Heart right ventricle (tissue), 16 donors: ENCODE data around the gene PTMA. TPM values are rescaled to one million over a fixed set of nuclear protein-coding genes. Genes with fewer than 3 reads are reported as not detected.

Experiments used
- ATAC-seq, 8 donors: fragments of 200-7000 bp; cut with Tn5 transposase; one replicate each; pipeline ENCODE4 v1.9.1; 2020; ENCODE audit warnings: mild to moderate bottlenecking in 8 of 8, moderate library complexity in 8 of 8, moderate number of reproducible peaks in 1 of 8
- DNase-seq, 2 donors: peaks; one replicate each; pipeline ENCODE4 v3.0.0-alpha.2; 2020
- H3K27ac ChIP-seq, 10 donors: fragments of 200-600 bp; sonication (generic) in 2 of 10; one replicate each; pipeline versions ENCODE4 v1.5.0 to v1.8.0; 2020 to 2022; ENCODE audit warnings: mild to moderate bottlenecking in 3 of 10
- H3K27me3 ChIP-seq, 7 donors: fragments of 200-600 bp; one replicate each; pipeline ENCODE4 v1.8.0; 2021 to 2022; ENCODE audit warnings: mild to moderate bottlenecking in 2 of 7
- H3K36me3 ChIP-seq, 9 donors: fragments of 200-600 bp; sonication (generic) in 1 of 9; one replicate each; pipeline versions ENCODE4 v1.5.0 to v1.8.0; 2020 to 2022; ENCODE audit warnings: mild to moderate bottlenecking in 2 of 9
- H3K4me1 ChIP-seq, 9 donors: fragments of 200-600 bp; sonication (generic) in 1 of 9; one replicate each; pipeline versions ENCODE4 v1.5.0 to v1.8.0; 2020 to 2022; ENCODE audit warnings: mild to moderate bottlenecking in 4 of 9
- H3K4me3 ChIP-seq, 10 donors: fragments of 200-600 bp; sonication (generic) in 2 of 10; one replicate each; pipeline versions ENCODE4 v1.5.0 to v1.8.0; 2020 to 2022; ENCODE audit warnings: mild to moderate bottlenecking in 7 of 10, moderate library complexity in 2 of 10
- H3K9me3 ChIP-seq, 11 donors: fragments of 200-600 bp in 10 of 11; sonication (generic) in 2 of 11; one replicate each; pipeline versions ENCODE4 v1.5.0 to v1.8.0; 2013 to 2022; ENCODE audit warnings: mild to moderate bottlenecking in 2 of 11, control low read depth in 1 of 11, moderate library complexity in 1 of 11
- WGBS, 2 donors: extraction: QIAGEN DNeasy Blood & Tissue Kit; methylation state at CpG; one replicate each; pipeline ENCODE4 v1.1.7; 2013; ENCODE audit warnings: inconsistent platforms in 1 of 2; 5-methylcytosine and 5-hydroxymethylcytosine counted together
- intact Hi-C, 10 donors: fragments of 100-400 bp; cut with DNase I; formaldehyde crosslinking; loops; one replicate each; pipeline versions ENCODE4 v1.11.1 to v1.14.2; 2022
- polyA plus RNA-seq, 2 donors: library from polyadenylated mRNA; stranded (reverse); fragments of 200-250 nt; gene quantifications; one replicate each; pipeline ENCODE4 v1.2.3, GENCODE V29; 2013
- total RNA-seq, 10 donors: library from RNA; stranded (reverse); fragmentation: NEBNext Ultra II Directional in 3 of 10; extraction: Animal tissue kit (Norgen Biotek cat#: 25700) in 3 of 10; gene quantifications; one replicate each; pipeline versions ENCODE4 v1.2.1 to v1.2.4, GENCODE V29; 2021 to 2023
- TF ChIP-seq, protein P1 (sequence below), 9 donors: fragments of 200-600 bp; sonication (generic) in 2 of 9; IDR thresholded peaks; one replicate each; pipeline versions ENCODE4 v1.5.0 to v1.8.0; 2021 to 2022; ENCODE audit warnings: antibody characterized with exemption in 9 of 9, mild to moderate bottlenecking in 5 of 9, moderate library complexity in 1 of 9
- donor health status: Arrhythmogenic right ventricular cardiomyopathy.
- donor health status: ischemic (EF 13 %, LVEDD 7.1; RV severe dilation, severe dysfunction).
- donor health status: healthy with polysubstance abuse.
- donor health status: DM: no; HTN: yes; CAD: no.
- donor health status: DM: no; HTN: no; CAD: no.
- donor health status: ischemic (EF 25% LVEDD 6.9; RV normal size, moderate dysfunction).
- donor health status: ischemic (EF 25% LVEDD 5.7; RV mildly dilated, moderate dysfunction).
- donor health status: healthy.
- donor health status: DM: yes; HTN: yes; CAD: no.
- donor health status: Ischemic cardiomyopathy.
- donor health status: ischemic (EF 35%, LVEDD 5.7; RV mildly dilated, moderate dysfunction).
- donor health status: nonischemic (EF 11% LVEDD 7.7; RV severe dilation, severe dysfunction).
- donor health status: DM: yes; HTN: yes; CAD: no.
- donor health status: PGD.
- donor health status: ischemic (EF 29% LVEDD 5.4; RV normal size, mild dysfunction).
- donor health status: nonischemic (EF 23%, LVEDD 6.1; RV moderate dilation, normal function).

The PTMA gene
- total and polyA plus RNA-seq, 12 donors, result 133 to 626 (median 181) TPM

DNA sequence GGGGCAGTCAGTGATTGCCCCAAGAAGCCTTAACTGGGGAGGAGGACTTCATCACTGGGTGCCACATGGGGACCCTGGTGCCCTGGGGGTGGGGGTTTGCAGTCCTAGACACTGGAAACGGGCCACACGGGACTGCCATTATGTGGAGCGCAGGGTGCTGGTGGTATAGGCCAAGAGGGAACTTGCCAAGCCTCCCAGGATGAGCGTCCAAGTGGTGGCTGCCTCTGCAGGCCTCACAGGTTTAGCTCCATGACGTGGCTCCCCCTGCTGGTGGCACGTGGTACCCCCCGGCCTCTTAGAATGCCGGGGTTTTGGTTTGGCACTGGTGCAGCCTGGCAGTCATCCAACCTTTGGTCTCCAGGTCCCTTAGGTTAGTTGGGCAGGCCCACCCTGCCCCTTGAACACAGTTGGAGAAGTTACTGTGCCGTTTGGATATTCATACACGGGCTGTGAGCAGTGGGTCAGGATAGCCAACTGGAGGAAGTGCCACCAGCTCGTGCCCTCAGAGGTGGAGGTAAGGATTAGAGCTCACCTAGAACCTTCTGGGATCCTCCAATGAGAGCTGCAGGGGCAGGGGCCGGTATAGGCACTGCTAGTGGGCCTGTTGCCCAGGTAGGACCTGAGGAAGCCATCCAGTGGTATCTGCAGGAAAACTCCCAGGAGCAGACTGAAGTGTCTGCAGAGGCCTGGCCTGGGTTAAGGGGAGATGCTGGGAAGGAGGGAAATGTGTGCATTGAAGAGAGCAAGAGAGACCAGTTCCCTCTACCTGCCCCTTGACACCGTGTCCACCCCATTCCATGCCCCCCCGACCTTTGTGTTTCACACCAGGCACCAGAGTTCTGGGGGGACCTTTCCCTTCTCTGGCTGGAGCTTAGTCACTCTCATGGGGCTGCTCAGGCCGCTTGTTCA is 5.7 kb downstream of the PTMA start:
- no peak overlapping the region for H3K4me3 ChIP-seq
- intact Hi-C loops, result loop anchor here in 9 of 10 donors (1.0 to 10.0 kb wide), 8 partner anchors 34 to 199 kb away; no protein-coding TSS in a partner anchor
- TF ChIP-seq, protein P1, sequence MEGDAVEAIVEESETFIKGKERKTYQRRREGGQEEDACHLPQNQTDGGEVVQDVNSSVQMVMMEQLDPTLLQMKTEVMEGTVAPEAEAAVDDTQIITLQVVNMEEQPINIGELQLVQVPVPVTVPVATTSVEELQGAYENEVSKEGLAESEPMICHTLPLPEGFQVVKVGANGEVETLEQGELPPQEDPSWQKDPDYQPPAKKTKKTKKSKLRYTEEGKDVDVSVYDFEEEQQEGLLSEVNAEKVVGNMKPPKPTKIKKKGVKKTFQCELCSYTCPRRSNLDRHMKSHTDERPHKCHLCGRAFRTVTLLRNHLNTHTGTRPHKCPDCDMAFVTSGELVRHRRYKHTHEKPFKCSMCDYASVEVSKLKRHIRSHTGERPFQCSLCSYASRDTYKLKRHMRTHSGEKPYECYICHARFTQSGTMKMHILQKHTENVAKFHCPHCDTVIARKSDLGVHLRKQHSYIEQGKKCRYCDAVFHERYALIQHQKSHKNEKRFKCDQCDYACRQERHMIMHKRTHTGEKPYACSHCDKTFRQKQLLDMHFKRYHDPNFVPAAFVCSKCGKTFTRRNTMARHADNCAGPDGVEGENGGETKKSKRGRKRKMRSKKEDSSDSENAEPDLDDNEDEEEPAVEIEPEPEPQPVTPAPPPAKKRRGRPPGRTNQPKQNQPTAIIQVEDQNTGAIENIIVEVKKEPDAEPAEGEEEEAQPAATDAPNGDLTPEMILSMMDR (IDR thresholded peaks at IDR 0.05), result peak; percentile 86 to 96 (median 95)
- H3K4me1 ChIP-seq, result peaks cover 25 to 70% (median 53%) of the 10 kb centered on the region in 9 donors
- H3K36me3 ChIP-seq, result peaks cover 0 to 34% (median 13%) of the 10 kb centered on the region in 9 donors
- WGBS, 2 donors, result 17 to 21% methylated on average over 15 of the region's 15 CpGs
- H3K27ac ChIP-seq, result peak overlapping the region in 9 of 10 donors; percentile 17 to 76 (median 54)
- peak; percentile 88 to 91 for DNase-seq
- H3K27me3 ChIP-seq, result no peaks in the 10 kb centered on the region
- peak; percentile 14 to 64 (median 46) for ATAC-seq
- H3K9me3 ChIP-seq, result no peaks in the 10 kb centered on the region

GRCh38 chr2:231714639-231715498 is 6.5 kb downstream of the PTMA start:
- H3K27ac ChIP-seq, result peak overlapping the region in 5 of 10 donors; percentile 17 to 76 (median 43)
- ATAC-seq, result peak in 6 of 8 donors; percentile 5 to 45 (median 31)

GRCh38 chr2:231715499-231715837 is 7.1 kb downstream of the PTMA start:
- 45 to 48% methylated on average over 5 of the region's 5 CpGs for WGBS, 2 donors
- H3K4me1 ChIP-seq, result peaks cover 25 to 65% (median 53%) of the 10 kb centered on the region in 9 donors
- no peaks in the 10 kb centered on the region for H3K9me3 ChIP-seq
- no peaks in the 10 kb centered on the region for H3K27me3 ChIP-seq
- TF ChIP-seq, protein P1 (IDR thresholded peaks at IDR 0.05), result peak in 5 of 9 donors; percentile 2 to 38 (median 17)
- intact Hi-C loops, result loop anchor here (1.0 to 10.0 kb wide), 10 partner anchors 37 to 201 kb away; no protein-coding TSS in a partner anchor
- peak in 1 of 8 donors; percentile 1 for ATAC-seq
- peak in 1 of 2 donors; percentile 3 for DNase-seq
- no peak overlapping the region for H3K4me3 ChIP-seq
- no peak overlapping the region for H3K27ac ChIP-seq
- H3K36me3 ChIP-seq, result peaks cover 0 to 34% (median 13%) of the 10 kb centered on the region in 9 donors

More at GRCh38 chr2:231714639-231715498, 6.5 kb downstream of the PTMA start:
- H3K4me1 ChIP-seq, result peaks cover 25 to 67% (median 53%) of the 10 kb centered on the region in 9 donors
- TF ChIP-seq, protein P1 (IDR thresholded peaks at IDR 0.05), result peak; percentile 73 to 93 (median 88)
- H3K36me3 ChIP-seq, result peaks cover 0 to 34% (median 13%) of the 10 kb centered on the region in 9 donors
- WGBS, 2 donors, result 64 to 66% methylated on average over 17 of the region's 17 CpGs
- no peak overlapping the region for H3K4me3 ChIP-seq
- DNase-seq, result peak; percentile 77
- no peaks in the 10 kb centered on the region for H3K27me3 ChIP-seq
- H3K9me3 ChIP-seq, result no peaks in the 10 kb centered on the region
- intact Hi-C loops, result loop anchor here (1.0 to 10.0 kb wide), 12 partner anchors 35 to 200 kb away; no protein-coding TSS in a partner anchor
